GM21786 (cell line): ENCODE data around the gene GOLGA6L10.
"Not testable (repeated sequence)": the region's sequence is repeated elsewhere in the genome, so short reads cannot be mapped to it uniquely, and the experiment has no call there.

Source experiments
- ATAC-seq: cut with Tn5 transposase; IDR thresholded peaks from one replicate; pipeline ENCODE4 v1.9.1; 2021; ENCODE audit not compliant: unreplicated experiment

GOLGA6L10 gene

GRCh38 chr15:82319522-82320278 is 29.6 kb downstream of the GOLGA6L10 start:
- not testable (repeated sequence) for ATAC-seq

- not testable (repeated sequence) for ATAC-seq
These were observed 31.0 kb downstream of the GOLGA6L10 start for GRCh38 chr15:82318281-82318680.

- ATAC-seq = not testable (repeated sequence)
These were observed 31.8 kb downstream of the GOLGA6L10 start for GRCh38 chr15:82317516-82317915.

- ATAC-seq = no peak
These were observed 32.2 kb downstream of the GOLGA6L10 start for GRCh38 chr15:82317091-82317489.

GRCh38 chr15:82316247-82317090 is 32.8 kb downstream of the GOLGA6L10 start:
- not testable (repeated sequence) for ATAC-seq

GRCh38 chr15:82315519-82316246 is 33.6 kb downstream of the GOLGA6L10 start:
- ATAC-seq = no peak

- ATAC-seq = no peak
These were observed 34.3 kb downstream of the GOLGA6L10 start for GRCh38 chr15:82314769-82315518.

GRCh38 chr15:82313951-82314768 is 35.1 kb downstream of the GOLGA6L10 start:
- not testable (repeated sequence) for ATAC-seq

- ATAC-seq = no peak
These were observed 35.8 kb downstream of the GOLGA6L10 start for GRCh38 chr15:82313446-82313845.

- ATAC-seq = no peak
These were observed 36.5 kb downstream of the GOLGA6L10 start for GRCh38 chr15:82312586-82313349.

GRCh38 chr15:82311321-82311720 is 38.0 kb downstream of the GOLGA6L10 start:
- not testable (repeated sequence) for ATAC-seq

GRCh38 chr15:82309802-82310201 is 39.5 kb downstream of the GOLGA6L10 start:
- ATAC-seq = no peak

- ATAC-seq = no peak
These were observed 41.6 kb downstream of the GOLGA6L10 start for GRCh38 chr15:82307714-82308081.

GRCh38 chr15:82306791-82307713 is 42.2 kb downstream of the GOLGA6L10 start:
- ATAC-seq = no peak

GRCh38 chr15:82305621-82306048 is 43.6 kb downstream of the GOLGA6L10 start:
- ATAC-seq = no peak

GRCh38 chr15:82304778-82305090 is 44.5 kb downstream of the GOLGA6L10 start:
- ATAC-seq = no peak

GRCh38 chr15:82303956-82304777 is 45.1 kb downstream of the GOLGA6L10 start:
- ATAC-seq = no peak
